Renal cortical epithelial cell (primary cell): ENCODE data around the gene RALY. TPM values are rescaled to one million over a fixed set of nuclear protein-coding genes. Genes with fewer than 3 reads are reported as not detected.
"Not testable (repeated sequence)": the region's sequence is repeated elsewhere in the genome, so short reads cannot be mapped to it uniquely, and the experiment has no call there.

ENCODE experiments used
- DNase-seq: peaks from one replicate; pipeline ENCODE4 v3.0.0-alpha.2; 2011; ENCODE audit warnings: low read depth
- total RNA-seq: library from RNA; depleted of rRNA; stranded (reverse); fragments of >200 nt; gene quantifications from 2 replicates; pipeline ENCODE4 v1.2.3, GENCODE V29; 2014

The RALY gene
- total RNA-seq, 1 donor from 2014 or later: 68.9 TPM

DNA sequence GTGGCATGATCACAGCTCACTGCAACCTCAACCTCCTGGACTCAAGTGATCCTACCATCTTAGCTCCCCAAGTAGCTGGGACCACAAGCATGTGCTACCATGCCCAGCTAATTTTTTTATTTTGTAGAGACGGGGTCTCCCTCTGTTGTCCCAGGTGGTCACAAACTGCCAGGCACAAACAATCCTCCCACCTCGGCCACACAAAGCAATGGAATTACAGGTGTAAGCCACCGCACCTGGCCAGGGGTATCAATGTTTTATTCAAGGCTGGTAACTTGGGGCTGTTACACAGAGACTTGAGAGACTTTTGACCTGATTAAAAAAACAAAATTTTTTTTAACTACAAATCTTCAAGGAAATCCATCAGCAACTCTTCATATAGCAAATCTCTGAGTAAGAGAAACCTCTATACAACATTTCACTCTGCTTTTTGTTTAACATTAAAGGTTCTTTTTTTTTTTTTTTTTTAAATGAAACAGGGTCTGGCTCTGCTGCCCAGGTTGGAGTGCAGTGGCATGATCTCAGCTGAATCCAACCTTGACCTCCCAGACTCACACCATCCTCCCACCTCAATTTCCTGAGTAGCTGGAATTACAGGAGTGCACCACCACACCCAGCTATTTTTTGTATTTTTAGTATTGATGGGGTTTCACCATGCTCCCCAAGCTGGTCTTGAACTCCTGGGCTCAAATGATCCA, 112.4 kb downstream of the RALY start:
- no peak for DNase-seq

DNA sequence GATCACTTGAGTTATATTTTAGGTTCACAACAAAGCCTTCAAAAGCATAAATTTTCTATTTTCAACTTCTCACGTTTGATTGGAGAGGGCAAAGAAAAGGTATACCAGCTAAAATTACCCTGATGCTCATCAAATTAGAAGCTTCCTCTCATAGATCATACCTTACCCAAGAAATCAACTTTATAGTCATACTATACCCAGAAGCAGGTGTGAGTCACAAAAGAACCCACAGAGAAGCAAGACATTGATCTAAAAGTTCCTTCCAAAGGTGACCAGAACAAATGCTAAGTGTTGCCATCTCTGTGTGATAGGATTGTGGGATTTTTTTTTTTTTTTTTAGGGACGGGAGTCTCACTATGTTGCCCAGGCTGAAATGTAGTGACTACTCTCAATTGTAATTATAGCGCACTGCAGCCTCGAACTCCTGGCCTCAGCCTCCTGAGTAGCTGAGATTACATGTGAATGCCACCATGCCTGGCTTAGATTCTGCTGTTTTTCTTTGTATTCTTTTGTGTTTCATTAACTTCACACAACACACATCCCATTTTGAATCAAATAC, 115.0 kb downstream of the RALY start:
- DNase-seq: peak; percentile 13

DNA sequence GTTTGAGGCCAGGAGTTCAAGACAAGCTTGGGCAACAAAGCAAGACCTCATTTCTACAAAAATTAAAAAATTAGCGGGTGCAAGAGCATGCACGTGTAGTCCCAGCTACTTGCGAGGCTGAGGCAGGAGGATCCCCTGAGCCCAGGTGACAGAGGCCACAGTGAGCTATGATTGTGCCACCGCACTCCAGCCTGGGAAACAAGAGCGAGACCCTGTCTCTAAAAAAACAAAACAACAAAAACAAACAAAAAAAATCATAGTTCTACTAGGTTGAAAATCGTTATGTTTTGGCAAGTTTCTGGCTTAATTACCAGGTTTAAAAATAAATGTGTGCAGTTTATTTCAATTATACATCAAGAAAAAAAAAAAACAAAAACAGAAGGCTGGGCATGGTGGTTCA, 115.7 kb downstream of the RALY start:
- DNase-seq: no peak

DNA sequence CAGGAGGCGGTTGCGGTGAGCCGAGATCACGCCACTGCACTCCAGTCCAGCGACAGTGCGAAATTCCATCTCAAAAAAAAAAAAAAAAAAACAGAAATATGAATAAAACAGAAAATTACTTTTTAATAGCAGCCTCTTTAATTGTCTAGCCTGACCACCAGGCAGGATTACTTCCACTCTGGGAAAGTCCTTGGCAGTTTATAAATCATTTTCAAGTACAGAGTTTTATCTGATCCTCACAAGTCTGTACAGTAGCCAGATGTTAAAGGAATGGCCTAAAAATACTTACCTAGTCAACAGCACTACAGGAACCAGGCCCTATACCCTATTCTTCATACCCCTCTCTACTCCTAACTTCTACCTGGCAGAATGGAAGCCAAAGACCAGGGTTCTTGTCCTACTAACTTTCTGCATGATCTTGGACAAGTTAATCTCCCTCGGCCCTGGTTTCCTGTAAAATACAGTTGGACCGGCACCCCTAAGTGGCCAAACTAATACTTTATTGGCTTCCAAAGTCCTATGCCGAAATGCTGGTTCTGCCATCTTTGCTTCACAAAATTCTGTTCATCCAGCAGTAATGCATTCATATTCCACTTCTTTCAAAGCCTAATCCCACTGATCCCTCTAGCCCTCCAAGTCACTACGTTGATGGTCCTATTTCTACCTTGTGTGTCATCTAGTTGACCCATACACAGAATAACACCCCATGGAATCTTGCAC, 116.5 kb downstream of the RALY start:
- no peak for DNase-seq

DNA sequence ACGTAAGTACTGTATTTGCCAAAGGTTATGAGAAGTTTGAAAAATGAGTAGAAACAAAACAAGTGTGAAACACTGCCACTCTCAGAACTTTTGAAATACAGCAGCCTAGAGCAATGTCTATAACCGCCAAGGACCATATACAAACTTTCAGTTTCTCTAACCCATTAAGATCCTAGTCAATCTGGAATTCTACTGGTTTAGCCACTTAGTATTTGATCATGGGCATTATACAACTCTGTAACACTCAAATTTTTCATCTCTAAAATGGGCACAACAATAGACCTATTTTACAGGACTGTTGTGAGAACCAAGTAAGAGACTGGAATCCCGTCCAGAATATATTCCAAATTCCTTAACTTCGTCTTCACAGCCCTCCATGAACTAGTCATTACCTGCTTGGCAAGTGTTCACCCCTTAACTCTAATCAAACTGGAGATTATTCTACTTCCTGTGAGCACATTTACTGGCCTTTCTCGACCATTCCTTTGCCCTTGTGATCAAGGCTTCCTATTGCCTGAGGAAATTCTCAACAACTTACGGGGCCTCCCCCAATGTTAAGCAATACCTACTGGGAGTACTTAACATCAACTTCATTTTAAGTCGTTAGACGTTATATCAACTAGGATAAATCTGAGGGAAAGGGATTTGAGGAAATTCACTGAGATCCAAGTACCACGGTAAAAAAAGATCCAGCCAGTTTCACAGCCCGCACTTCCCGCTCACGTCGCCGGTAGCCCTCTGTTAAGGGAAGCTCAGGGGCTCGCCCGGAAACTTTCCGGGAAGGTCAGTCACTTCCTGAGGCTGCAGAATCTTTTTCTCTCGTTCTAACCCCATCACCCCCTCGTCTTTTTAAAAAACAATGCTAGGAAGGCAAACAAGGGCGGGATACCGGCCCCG, 117.3 kb downstream of the RALY start:
- peak; percentile 82 for DNase-seq

DNA sequence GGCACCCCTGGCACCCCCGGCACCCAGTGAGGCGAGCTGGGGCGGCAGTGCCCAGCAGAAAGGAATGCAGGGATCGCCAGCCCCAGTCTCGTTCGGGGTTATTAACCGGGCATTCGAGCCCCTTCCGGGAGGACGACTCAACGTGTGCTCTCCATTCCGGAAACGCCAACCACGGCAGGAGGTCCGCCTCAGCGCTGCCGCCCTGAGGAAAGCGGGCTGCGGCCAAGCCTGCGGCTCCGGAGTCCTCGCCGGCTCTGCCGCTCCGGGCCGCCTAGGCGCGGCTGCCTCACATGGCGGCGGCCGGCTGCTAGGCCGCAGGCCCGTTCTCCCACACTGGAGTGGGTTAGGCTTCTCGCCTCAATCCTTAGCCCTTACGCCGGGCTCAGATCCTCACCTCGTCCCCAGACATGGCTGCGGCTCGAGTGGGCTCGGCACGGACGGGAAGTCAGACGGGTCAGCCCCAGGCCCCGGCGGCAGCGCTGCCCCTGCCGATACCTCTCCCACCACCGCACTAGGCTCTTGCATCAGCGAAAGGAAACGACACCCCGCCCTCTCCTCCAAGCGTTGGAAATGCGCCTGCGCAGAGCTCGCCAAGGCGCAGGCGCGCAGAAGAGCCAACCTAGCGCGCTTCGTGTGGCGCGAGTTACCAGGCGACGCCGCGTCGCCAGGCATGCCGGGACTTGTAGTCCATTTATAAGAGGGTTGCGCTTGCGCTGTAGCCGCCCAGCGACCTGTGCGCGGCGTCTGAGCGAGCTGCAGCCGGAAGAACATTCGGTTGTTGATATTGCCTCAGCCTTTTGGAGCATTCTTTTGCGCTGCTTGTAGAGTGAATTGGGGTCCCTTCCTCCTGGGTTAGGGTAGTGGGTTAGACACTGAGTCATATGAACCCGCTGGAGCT, 118.2 kb downstream of the RALY start, which contains the start of gene EIF2S2:
TSS of gene EIF2S2 (minus strand) at position 542 of the 898 bp plus-strand sequence. CDS start at position 409, 133 bp downstream.
- DNase-seq: peak; percentile 97

DNA sequence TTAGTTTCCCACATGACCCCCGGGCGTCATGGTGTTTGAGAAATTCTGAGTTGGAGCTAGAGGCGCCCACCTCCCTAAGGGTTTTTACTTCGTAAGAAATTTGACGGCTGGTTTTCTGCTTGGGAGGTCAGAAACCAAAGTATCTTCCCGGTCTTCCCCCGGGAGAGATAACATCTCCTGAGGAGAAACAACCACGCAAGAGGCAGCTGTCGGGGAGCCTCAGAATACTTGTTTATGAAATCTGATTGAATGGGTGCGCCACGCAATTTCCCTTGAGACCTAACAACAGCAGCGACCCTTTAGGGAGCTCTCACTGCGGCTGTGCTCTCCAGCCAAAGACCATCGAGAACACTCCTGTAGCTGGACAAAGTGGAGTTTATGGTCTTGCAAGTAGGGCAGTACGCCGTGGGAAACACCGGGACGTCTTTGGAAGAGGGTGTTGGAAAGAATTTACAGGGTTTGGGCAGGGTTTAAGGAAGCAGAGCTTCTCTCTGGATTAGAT, 118.9 kb downstream of the RALY start:
- peak; percentile 25 for DNase-seq

DNA sequence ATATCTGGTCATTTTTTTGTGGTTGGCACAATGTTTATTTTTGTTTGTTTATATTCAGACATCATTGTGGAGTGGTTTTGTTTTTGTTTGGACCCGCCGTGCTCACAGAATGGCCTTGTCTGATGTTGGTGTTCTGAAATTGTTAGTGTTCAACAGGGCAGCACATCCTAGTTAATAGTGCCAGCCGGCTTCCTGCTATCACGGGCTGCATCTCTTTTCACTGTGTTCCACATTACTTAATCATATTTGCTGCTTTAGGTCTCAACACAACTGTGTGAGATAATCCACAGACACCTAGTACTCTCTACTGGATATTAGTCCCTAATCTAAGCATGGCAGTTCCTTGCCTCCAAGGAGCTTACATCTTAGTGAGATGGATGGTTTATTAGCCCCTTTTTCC, 121.1 kb downstream of the RALY start:
- DNase-seq: no peak

DNA sequence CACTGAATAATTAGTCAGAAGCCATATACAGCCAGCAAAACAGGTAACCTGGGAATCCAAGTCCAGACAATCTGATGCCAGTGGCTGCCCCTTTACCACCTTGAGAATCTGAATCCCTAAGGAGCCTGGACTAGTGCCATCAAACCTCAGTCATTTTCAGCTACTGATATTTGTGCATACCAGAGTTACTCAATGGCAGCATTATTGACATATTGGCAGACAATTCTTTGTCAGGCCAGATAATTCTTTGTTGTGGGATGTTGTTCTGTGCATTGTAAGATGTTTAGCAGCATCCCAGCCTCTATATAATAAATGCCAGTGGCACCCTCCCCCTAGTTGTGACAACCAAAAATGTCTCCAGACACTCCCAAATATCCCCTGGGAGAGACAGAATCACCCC, 121.5 kb downstream of the RALY start:
- DNase-seq: no peak

DNA sequence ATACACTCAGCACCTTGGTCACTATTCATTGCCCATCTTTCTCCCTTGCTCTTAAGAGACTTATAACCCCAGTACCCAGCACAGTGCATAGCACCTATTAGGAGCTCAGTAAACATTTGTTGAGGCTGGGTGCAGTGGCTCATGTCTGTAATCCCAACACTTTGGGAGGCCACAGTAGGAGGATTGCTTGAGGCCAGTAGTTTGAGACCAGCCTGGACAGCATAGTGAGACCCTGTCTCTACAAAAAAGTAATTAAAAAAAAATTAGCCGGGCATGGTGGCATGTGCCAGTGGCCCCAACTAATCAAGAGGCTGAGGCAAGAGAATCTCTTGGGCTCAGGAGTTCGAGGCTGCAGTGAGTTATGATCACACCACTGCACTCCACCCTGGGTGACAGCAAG, 126.5 kb downstream of the RALY start:
- DNase-seq: no peak

DNA sequence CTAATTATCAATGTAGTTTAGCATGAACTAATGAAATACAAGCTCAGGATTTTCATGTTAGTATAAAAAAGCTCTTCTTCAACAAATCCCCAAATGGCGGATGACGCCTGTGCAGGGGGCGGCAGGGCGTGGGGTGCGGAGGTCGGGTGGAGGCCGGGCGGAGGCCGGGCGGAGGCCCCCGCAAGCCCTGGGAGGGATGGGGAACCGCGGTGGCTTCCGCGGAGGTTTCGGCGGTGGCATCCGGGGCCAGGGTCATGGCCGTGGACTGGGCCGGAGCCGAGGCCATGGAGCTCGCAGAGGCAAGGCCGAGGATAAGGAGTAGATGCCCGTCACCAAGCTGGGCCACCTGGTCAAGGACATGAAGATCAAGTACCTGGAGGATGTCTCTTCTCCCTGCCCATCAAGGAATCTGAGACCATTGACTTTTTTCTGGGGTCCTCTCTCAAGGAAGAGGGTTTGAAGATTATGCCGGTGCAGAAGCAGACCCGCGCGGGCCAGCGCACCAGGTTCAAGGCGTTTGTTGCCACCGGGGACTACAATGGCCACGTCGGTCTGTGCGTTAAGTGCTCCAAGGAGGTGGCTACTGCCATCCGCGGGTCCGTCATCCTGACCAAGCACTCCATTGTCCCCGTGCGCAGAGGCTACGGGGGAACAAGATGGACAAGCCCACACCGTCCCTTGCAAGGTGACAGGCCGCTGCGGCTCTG, 128.7 kb downstream of the RALY start:
- no peak for DNase-seq

DNA sequence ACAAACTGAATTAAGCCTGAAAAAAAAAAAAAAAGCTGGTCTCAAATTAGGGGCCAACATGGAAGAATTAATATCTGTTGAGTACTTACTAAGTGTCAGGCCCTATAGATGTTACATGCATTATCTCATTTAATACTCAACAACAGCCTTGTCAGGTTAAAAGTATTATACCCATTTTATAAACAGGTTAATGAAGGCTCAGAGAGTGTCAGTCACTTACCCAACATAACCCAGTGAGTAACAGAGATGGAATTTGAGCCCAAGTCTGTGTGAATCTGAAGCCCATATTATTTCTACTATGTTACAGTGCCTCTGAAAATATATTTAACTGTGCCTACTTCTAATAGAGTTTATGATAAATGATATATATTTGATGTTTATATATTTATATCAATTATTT, 129.6 kb downstream of the RALY start:
- DNase-seq: no peak

DNA sequence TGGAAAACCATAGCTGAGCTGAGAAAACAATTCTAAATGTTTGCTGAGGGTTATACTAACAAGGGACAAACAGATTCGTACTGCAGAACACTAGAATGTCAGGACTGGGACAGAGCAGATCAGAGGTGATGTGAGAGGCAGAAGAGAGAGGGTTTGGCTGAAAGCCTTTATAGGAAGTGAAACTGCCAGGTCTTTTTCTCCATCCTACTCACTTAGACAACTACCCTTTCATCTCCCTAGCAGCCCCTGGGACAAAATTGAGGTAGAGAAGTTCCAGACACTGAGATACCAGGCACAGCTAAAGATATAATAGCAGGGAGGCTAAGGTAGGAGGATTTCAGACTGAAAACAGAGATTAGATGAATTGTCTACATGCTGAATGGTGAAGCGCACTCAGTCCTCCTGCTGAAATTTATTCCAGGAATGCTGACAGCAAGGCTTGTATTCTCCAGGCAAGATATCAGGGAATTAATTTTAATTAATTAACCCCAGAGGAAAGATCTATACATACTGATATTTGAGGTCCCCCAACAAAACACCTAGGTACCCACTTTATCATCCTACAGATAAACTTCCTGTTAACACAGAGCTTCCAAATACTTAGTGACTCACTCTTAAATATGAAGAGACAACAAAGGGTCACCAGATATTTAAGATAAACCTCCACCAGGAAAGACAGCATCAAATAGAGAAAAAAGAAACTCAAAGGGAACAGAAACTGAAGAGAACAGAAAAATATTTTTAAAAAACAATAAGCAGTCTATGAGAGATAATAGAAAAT, 130.9 kb downstream of the RALY start:
- DNase-seq: no peak

DNA sequence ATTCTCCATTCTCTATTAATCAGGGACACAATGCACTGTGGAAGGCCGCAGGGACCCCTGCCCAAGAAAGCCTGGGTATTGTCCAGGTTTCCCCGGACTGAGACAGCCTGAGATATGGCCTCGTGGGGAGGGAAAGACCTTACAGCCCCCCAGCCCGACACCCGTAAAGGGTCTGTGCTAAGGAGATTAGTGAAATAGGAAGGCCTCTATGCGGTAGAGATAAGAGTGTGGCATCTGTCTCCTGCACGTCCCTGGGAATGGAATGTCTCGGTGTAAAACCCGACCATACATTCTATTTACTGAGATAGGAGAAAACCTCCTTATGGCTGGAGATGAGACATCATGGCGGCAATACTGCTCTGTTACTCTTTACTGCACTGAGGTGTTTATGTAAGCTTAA, 134.1 kb downstream of the RALY start:
- DNase-seq: no peak

DNA sequence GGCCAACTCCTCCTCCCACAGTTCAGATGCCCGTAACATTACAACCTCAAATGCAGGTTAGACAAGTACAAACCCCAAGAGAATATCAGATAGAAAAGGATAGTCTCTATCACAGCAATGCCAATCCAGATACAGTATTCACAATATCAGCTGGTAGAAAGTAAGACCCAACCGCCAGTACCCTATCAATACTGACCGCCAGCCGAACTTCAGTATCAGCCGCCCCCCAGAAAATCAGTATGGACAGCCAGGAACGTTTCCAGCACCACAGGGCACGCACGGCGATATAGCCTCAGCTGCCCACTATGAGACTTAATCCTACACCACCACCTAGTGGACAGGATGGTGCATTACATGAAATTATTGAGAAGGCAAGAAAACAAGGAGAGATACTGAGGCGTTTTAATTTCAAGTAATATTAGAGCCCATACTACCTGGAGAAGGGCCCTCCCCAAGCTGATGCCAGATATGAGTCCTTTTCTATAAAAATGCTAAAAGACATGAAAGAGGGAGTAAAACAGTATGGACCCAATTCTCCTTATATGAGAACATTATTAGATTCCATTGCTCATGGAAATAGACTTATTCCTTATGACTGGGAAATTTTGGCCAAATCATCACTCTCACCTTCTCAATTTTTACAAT, 135.9 kb downstream of the RALY start:
- peak; percentile 64 for DNase-seq

DNA sequence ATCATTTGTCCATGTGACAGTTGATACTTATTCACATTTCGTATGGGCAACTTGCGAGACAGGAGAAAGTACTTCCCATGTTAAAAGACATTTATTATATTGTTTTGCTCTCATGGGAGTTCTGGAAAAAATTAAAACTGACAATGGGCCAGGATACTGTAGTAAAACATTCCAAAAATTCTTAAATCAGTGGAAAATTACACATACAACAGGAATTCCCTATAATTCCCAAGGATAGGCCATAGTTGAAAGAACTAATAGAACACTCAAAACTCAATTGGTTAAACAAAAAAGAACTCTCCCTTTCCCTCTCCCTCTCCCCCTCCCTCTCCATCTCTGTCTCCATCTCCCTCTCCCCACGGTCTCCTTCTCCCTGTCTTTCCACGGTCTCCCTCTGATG, 137.8 kb downstream of the RALY start:
- no peak for DNase-seq

DNA sequence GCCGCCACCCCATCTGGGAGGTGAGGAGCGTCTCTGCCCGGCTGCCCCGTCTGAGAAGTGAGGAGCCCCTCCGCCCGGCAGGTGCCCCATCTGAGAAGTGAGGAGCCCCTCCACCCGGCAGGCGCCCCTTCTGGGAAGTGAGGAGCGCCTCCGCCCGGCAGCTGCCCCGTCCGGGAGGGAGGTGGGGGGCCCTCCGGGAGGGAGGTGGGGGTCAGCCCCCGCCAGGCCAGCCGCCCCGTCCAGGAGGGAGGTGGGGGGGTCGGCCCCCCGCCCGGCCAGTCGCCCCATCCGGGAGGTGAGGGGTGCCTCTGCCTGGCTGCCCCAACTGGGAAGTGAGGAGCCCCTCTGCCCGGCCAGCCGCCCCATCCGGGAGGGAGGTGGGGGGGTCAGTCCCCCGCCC, 138.8 kb downstream of the RALY start:
- DNase-seq: not testable (repeated sequence)

DNA sequence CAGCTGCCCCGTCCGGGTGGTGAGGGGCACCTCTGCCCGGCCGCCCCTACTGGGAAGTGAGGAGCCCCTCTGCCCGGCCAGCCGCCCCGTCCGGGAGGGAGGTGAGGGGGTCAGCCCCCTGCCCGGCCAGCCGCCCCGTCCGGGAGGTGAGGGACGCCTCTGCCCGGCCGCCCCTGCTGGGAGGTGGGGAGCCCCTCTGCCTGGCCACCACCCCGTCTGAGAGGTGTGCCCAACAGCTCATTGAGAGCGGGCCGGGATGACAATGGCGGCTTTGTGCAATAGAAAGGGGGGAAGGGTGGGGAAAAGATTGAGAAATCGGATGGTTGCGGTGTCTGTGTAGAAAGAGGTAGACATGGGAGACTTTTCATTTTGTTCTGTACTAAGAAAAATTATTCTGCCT, 139.2 kb downstream of the RALY start:
- not testable (repeated sequence) for DNase-seq

DNA sequence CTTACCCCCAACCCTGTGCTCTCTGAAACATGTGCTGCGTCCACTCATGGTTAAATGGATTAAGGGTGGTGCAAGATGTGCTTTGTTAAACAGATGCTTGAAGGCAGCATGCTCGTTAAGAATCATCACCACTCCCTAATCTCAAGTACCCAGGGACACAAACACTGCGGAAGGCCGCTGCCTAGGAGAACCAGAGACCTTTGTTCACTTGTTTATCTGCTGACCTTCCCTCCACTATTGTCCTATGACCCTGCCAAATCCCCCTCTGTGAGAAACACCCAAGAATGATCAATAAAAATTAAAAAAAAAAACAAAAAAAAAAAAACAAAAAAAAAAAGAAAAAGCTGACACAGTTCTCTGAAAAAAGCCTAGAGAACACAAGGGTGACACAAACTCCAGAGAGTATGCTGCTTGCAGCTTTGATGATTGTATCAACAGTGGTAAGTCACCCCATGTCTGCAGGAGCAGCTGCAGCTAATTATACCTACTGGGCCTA, 139.7 kb downstream of the RALY start:
- DNase-seq: not testable (repeated sequence)
